GM21390 (cell line): ENCODE measurements around the gene RNF175.

Source experiments
- ATAC-seq: cut with Tn5 transposase; IDR thresholded peaks from one replicate; pipeline ENCODE4 v1.9.1; 2021; ENCODE audit not compliant: unreplicated experiment

The RNF175 gene

GRCh38 chr4:153750197-153750817 lies 9.5 kb downstream of the RNF175 start:
- ATAC-seq: peak; percentile 94

- ATAC-seq: no peak
Observed at GRCh38 chr4:153748378-153748777, 11.4 kb downstream of the RNF175 start.

- no peak for ATAC-seq
Observed at GRCh38 chr4:153747406-153747955, 12.3 kb downstream of the RNF175 start.

GRCh38 chr4:153745651-153746050 lies 14.2 kb downstream of the RNF175 start:
- ATAC-seq: no peak

GRCh38 chr4:153741541-153741940 lies 18.3 kb downstream of the RNF175 start:
- ATAC-seq: no peak

- ATAC-seq: no peak
Observed at GRCh38 chr4:153735906-153736461, 23.8 kb downstream of the RNF175 start.

GRCh38 chr4:153733751-153734448 lies 25.9 kb downstream of the RNF175 start:
- ATAC-seq: no peak

GRCh38 chr4:153731239-153731638 lies 28.6 kb downstream of the RNF175 start:
- ATAC-seq: no peak

- peak; percentile 36 for ATAC-seq
Observed at GRCh38 chr4:153729895-153730294, 29.9 kb downstream of the RNF175 start.

GRCh38 chr4:153728660-153729059 lies 31.2 kb downstream of the RNF175 start:
- ATAC-seq: peak; percentile 68

GRCh38 chr4:153728151-153728550 lies 31.7 kb downstream of the RNF175 start:
- no peak for ATAC-seq

- ATAC-seq: no peak
Observed at GRCh38 chr4:153725831-153726154, 34.0 kb downstream of the RNF175 start.

GRCh38 chr4:153725136-153725830 lies 34.5 kb downstream of the RNF175 start:
- ATAC-seq: no peak

- no peak for ATAC-seq
Observed at GRCh38 chr4:153724606-153725005, 35.2 kb downstream of the RNF175 start.

- no peak for ATAC-seq
Observed at GRCh38 chr4:153722036-153722435, 37.8 kb downstream of the RNF175 start.

GRCh38 chr4:153713866-153714646 lies 45.8 kb downstream of the RNF175 start:
- ATAC-seq: no peak

- ATAC-seq: no peak
Observed at GRCh38 chr4:153710681-153711080, 49.1 kb downstream of the RNF175 start.

- peak; percentile 26 for ATAC-seq
Observed at GRCh38 chr4:153706519-153706918, 53.3 kb downstream of the RNF175 start.

- ATAC-seq: peak; percentile 84
Observed at GRCh38 chr4:153705743-153706468, 53.9 kb downstream of the RNF175 start.

- no peak for ATAC-seq
Observed at GRCh38 chr4:153704522-153704921, 55.3 kb downstream of the RNF175 start.
